Karpas-422 (cell line): ENCODE results near the gene SCOC. TPM values are rescaled to one million over a fixed set of nuclear protein-coding genes. Genes with fewer than 3 reads are reported as not detected.

Source experiments
- DNase-seq: peaks from one replicate; pipeline ENCODE4 v3.0.0-alpha.2; 2015
- H2AFZ ChIP-seq: fragments of 200-600 bp; sonication (generic); 2 replicates; pipeline ENCODE4 v1.6.1; 2014; ENCODE audit warnings: antibody characterized with exemption, low read length, mixed read lengths
- H3K27ac ChIP-seq: fragments of 200-600 bp; sonication (generic); 2 replicates; pipeline ENCODE4 v1.5.1; 2014; ENCODE audit warnings: mild to moderate bottlenecking, low read length, moderate library complexity
- H3K27me3 ChIP-seq: fragments of 200-600 bp; sonication (generic); 2 replicates; pipeline ENCODE4 v1.6.1; 2014; ENCODE audit warnings: low read length, mixed read lengths
- H3K36me3 ChIP-seq: fragments of 200-600 bp; sonication (generic); 2 replicates; pipeline ENCODE4 v1.6.1; 2014; ENCODE audit warnings: low read length, mixed read lengths; ENCODE audit not compliant: insufficient read depth
- H3K4me1 ChIP-seq: fragments of 200-600 bp; sonication (generic); 2 replicates; pipeline ENCODE4 v1.6.1; 2014; ENCODE audit warnings: mild to moderate bottlenecking, low read length, mixed read lengths
- H3K4me2 ChIP-seq: fragments of 200-600 bp; sonication (generic); 2 replicates; pipeline ENCODE4 v1.6.1; 2014; ENCODE audit warnings: low read length, low read depth, mild to moderate bottlenecking; ENCODE audit not compliant: poor library complexity, severe bottlenecking
- H3K4me3 ChIP-seq: fragments of 200-600 bp; sonication (generic); 2 replicates; pipeline ENCODE4 v1.5.1; 2014; ENCODE audit warnings: mild to moderate bottlenecking, antibody characterized with exemption, low read length, mixed read lengths
- H3K79me2 ChIP-seq: fragments of 200-600 bp; sonication (generic); 2 replicates; pipeline ENCODE4 v1.6.1; 2014; ENCODE audit warnings: mild to moderate bottlenecking, low read length, mixed read lengths
- H3K9ac ChIP-seq: fragments of 200-600 bp; sonication (generic); 2 replicates; pipeline ENCODE4 v1.6.0; 2014; ENCODE audit warnings: low read length
- H3K9me2 ChIP-seq: fragments of 200-600 bp; sonication (generic), shearing (Covaris generic); replicated peaks from 2 replicates; pipeline ENCODE4 v1.6.0; 2014; ENCODE audit warnings: mild to moderate bottlenecking, low read length, moderate library complexity; ENCODE audit not compliant: insufficient read depth
- H3K9me3 ChIP-seq: fragments of 300-700, 200-600 bp; sonication (generic); 2 replicates; pipeline ENCODE4 v1.6.1; 2014; ENCODE audit warnings: low read length, mixed read lengths
- H4K20me1 ChIP-seq: fragments of 200-600 bp; sonication (generic); 2 replicates; pipeline ENCODE4 v1.6.1; 2014; ENCODE audit warnings: mild to moderate bottlenecking, antibody characterized with exemption, low read length, low read depth; ENCODE audit not compliant: insufficient read depth
- total RNA-seq: library from RNA; depleted of rRNA; stranded (reverse); fragments of >200 nt; shearing (Covaris generic); gene quantifications from 2 replicates; pipeline ENCODE4 v1.2.3, GENCODE V29; 2014; ENCODE audit warnings: low replicate concordance

SCOC gene
- total RNA-seq, 1 experiment from 2014 or later = 41.8 TPM

GRCh38 chr4:140353786-140354185 lies 19.7 kb upstream of the SCOC start:
- Histone ChIP-seq H4K20me1 (no peaks in the 10 kb centered on the region), H3K79me2 (no peaks in the 10 kb centered on the region), H3K27me3 (no peaks in the 10 kb centered on the region), H3K9me3 (no peaks in the 10 kb centered on the region), H3K27ac (no peak overlapping the region), H3K4me2 (no peak overlapping the region), H3K4me3 (no peak overlapping the region), H3K9ac (no peak overlapping the region), H2AFZ (no peak overlapping the region), H3K36me3 (no peaks in the 10 kb centered on the region), H3K4me1 (peaks cover 7% of the 10 kb centered on the region), H3K9me2 (no peaks in the 10 kb centered on the region)
- DNase-seq = no peak

- H3K9ac ChIP-seq = no peak overlapping the region
Measured at GRCh38 chr4:140355288-140355687, 18.2 kb upstream of the SCOC start.

GRCh38 chr4:140357868-140358267 lies 15.6 kb upstream of the SCOC start:
- Histone ChIP-seq H3K36me3 (no peaks in the 10 kb centered on the region), H3K4me2 (no peak overlapping the region), H3K9me2 (no peaks in the 10 kb centered on the region), H3K79me2 (no peaks in the 10 kb centered on the region), H3K27me3 (no peaks in the 10 kb centered on the region), H3K27ac (no peak overlapping the region), H4K20me1 (no peaks in the 10 kb centered on the region), H2AFZ (no peak overlapping the region), H3K9ac (no peak overlapping the region), H3K4me3 (no peak overlapping the region), H3K9me3 (no peaks in the 10 kb centered on the region), H3K4me1 (no peaks in the 10 kb centered on the region)
- DNase-seq = no peak

More at GRCh38 chr4:140355288-140355687, 18.2 kb upstream of the SCOC start:
- no peaks in the 10 kb centered on the region for H3K9me3 ChIP-seq
- no peaks in the 10 kb centered on the region for H3K36me3 ChIP-seq
- H3K27me3 ChIP-seq = no peaks in the 10 kb centered on the region
- no peaks in the 10 kb centered on the region for H3K9me2 ChIP-seq
- H4K20me1 ChIP-seq = no peaks in the 10 kb centered on the region
- no peaks in the 10 kb centered on the region for H3K4me1 ChIP-seq
- no peak overlapping the region for H3K4me2 ChIP-seq
- no peak overlapping the region for H3K4me3 ChIP-seq
- no peak for DNase-seq
- no peaks in the 10 kb centered on the region for H3K79me2 ChIP-seq
- no peak overlapping the region for H2AFZ ChIP-seq
- no peak overlapping the region for H3K27ac ChIP-seq

- no peak overlapping the region for H3K4me2 ChIP-seq
- no peaks in the 10 kb centered on the region for H3K9me3 ChIP-seq
- H3K4me1 ChIP-seq = no peaks in the 10 kb centered on the region
- no peaks in the 10 kb centered on the region for H3K9me2 ChIP-seq
- DNase-seq = no peak
- no peaks in the 10 kb centered on the region for H3K79me2 ChIP-seq
- H3K27ac ChIP-seq = no peak overlapping the region
- H3K9ac ChIP-seq = no peak overlapping the region
- no peak overlapping the region for H2AFZ ChIP-seq
- no peaks in the 10 kb centered on the region for H3K27me3 ChIP-seq
- no peaks in the 10 kb centered on the region for H4K20me1 ChIP-seq
- no peak overlapping the region for H3K4me3 ChIP-seq
- no peaks in the 10 kb centered on the region for H3K36me3 ChIP-seq
Measured at GRCh38 chr4:140358281-140358680, 15.2 kb upstream of the SCOC start.

GRCh38 chr4:140359562-140360427 lies 13.7 kb upstream of the SCOC start:
- no peak overlapping the region for H3K27ac ChIP-seq
- no peaks in the 10 kb centered on the region for H3K9me2 ChIP-seq
- no peak overlapping the region for H3K9ac ChIP-seq
- DNase-seq = peak; percentile 94
- H3K27me3 ChIP-seq = no peaks in the 10 kb centered on the region
- no peaks in the 10 kb centered on the region for H3K9me3 ChIP-seq
- H3K4me2 ChIP-seq = no peak overlapping the region
- H3K4me1 ChIP-seq = no peaks in the 10 kb centered on the region
- H4K20me1 ChIP-seq = no peaks in the 10 kb centered on the region
- H3K4me3 ChIP-seq = no peak overlapping the region
- H3K36me3 ChIP-seq = no peaks in the 10 kb centered on the region
- no peak overlapping the region for H2AFZ ChIP-seq
- no peaks in the 10 kb centered on the region for H3K79me2 ChIP-seq

GRCh38 chr4:140361099-140361498 lies 12.3 kb upstream of the SCOC start:
- H3K4me1 ChIP-seq = no peaks in the 10 kb centered on the region
- H3K27ac ChIP-seq = no peak overlapping the region
- no peaks in the 10 kb centered on the region for H3K36me3 ChIP-seq
- no peak overlapping the region for H3K9ac ChIP-seq
- DNase-seq = no peak
- no peaks in the 10 kb centered on the region for H3K27me3 ChIP-seq
- H3K9me2 ChIP-seq = no peaks in the 10 kb centered on the region
- no peaks in the 10 kb centered on the region for H4K20me1 ChIP-seq
- H3K79me2 ChIP-seq = no peaks in the 10 kb centered on the region
- no peak overlapping the region for H2AFZ ChIP-seq
- H3K4me2 ChIP-seq = no peak overlapping the region
- no peaks in the 10 kb centered on the region for H3K9me3 ChIP-seq
- no peak overlapping the region for H3K4me3 ChIP-seq

- no peak overlapping the region for H3K27ac ChIP-seq
- no peaks in the 10 kb centered on the region for H3K9me3 ChIP-seq
- no peak for DNase-seq
- H3K79me2 ChIP-seq = no peaks in the 10 kb centered on the region
- no peak overlapping the region for H2AFZ ChIP-seq
- no peaks in the 10 kb centered on the region for H4K20me1 ChIP-seq
- no peaks in the 10 kb centered on the region for H3K9me2 ChIP-seq
- H3K4me2 ChIP-seq = no peak overlapping the region
- H3K4me1 ChIP-seq = no peaks in the 10 kb centered on the region
- no peaks in the 10 kb centered on the region for H3K36me3 ChIP-seq
- H3K27me3 ChIP-seq = no peaks in the 10 kb centered on the region
- no peak overlapping the region for H3K9ac ChIP-seq
- no peak overlapping the region for H3K4me3 ChIP-seq
Measured at GRCh38 chr4:140363051-140363450, 10.4 kb upstream of the SCOC start.

- H3K79me2 ChIP-seq = no peaks in the 10 kb centered on the region
Measured at GRCh38 chr4:140363558-140363957, 9.9 kb upstream of the SCOC start.

More at GRCh38 chr4:140363558-140363957, 9.9 kb upstream of the SCOC start:
- H3K27ac ChIP-seq = no peak overlapping the region
- H3K9me3 ChIP-seq = no peaks in the 10 kb centered on the region
- no peak overlapping the region for H2AFZ ChIP-seq
- DNase-seq = no peak
- H3K9me2 ChIP-seq = no peaks in the 10 kb centered on the region
- H3K36me3 ChIP-seq = no peaks in the 10 kb centered on the region
- no peak overlapping the region for H3K4me3 ChIP-seq
- H3K27me3 ChIP-seq = no peaks in the 10 kb centered on the region
- no peak overlapping the region for H3K9ac ChIP-seq
- H3K4me1 ChIP-seq = no peaks in the 10 kb centered on the region
- H4K20me1 ChIP-seq = no peaks in the 10 kb centered on the region
- H3K4me2 ChIP-seq = no peak overlapping the region
